Measurements from ENCODE around the gene IQSEC1.

The IQSEC1 gene

GRCh38 chr3:12868039-12869034 lies 204.9 kb downstream of the IQSEC1 start:
- peak; percentile 81 for DNase-seq (ENCODE audit: low spot score)
- TF ChIP-seq, protein P1, sequence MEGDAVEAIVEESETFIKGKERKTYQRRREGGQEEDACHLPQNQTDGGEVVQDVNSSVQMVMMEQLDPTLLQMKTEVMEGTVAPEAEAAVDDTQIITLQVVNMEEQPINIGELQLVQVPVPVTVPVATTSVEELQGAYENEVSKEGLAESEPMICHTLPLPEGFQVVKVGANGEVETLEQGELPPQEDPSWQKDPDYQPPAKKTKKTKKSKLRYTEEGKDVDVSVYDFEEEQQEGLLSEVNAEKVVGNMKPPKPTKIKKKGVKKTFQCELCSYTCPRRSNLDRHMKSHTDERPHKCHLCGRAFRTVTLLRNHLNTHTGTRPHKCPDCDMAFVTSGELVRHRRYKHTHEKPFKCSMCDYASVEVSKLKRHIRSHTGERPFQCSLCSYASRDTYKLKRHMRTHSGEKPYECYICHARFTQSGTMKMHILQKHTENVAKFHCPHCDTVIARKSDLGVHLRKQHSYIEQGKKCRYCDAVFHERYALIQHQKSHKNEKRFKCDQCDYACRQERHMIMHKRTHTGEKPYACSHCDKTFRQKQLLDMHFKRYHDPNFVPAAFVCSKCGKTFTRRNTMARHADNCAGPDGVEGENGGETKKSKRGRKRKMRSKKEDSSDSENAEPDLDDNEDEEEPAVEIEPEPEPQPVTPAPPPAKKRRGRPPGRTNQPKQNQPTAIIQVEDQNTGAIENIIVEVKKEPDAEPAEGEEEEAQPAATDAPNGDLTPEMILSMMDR (IDR thresholded peaks at IDR 0.05; ENCODE audit: borderline replicate concordance, control extremely low read depth, extremely low read depth, insufficient read depth, missing control alignments): peak; percentile 95

GRCh38 chr3:12866836-12867235 lies 206.4 kb downstream of the IQSEC1 start:
- TF ChIP-seq, protein P1 (IDR thresholded peaks at IDR 0.05; ENCODE audit: borderline replicate concordance, control extremely low read depth, extremely low read depth, insufficient read depth, missing control alignments): no peak
- no peak for DNase-seq (ENCODE audit: low spot score)
- in situ Hi-C loops (cut with MboI; ENCODE audit: low sequenced_read_pairs, unreplicated experiment): no loop called here

More at GRCh38 chr3:12868039-12869034, 204.9 kb downstream of the IQSEC1 start:
- in situ Hi-C loops (cut with MboI; ENCODE audit: low sequenced_read_pairs, unreplicated experiment): no loop called here

- in situ Hi-C loops (cut with MboI; ENCODE audit: low sequenced_read_pairs, unreplicated experiment): no loop called here
- no peak for DNase-seq (ENCODE audit: low spot score)
- TF ChIP-seq, protein P1 (IDR thresholded peaks at IDR 0.05; ENCODE audit: borderline replicate concordance, control extremely low read depth, extremely low read depth, insufficient read depth, missing control alignments): no peak
These were observed 208.0 kb downstream of the IQSEC1 start for GRCh38 chr3:12865271-12865670.

GRCh38 chr3:12862387-12862786 lies 210.8 kb downstream of the IQSEC1 start:
- in situ Hi-C loops (cut with MboI; ENCODE audit: low sequenced_read_pairs, unreplicated experiment): loop anchor here (5.0 kb wide), 1 partner anchor 35 kb away; no protein-coding TSS in a partner anchor
- TF ChIP-seq, protein P1 (IDR thresholded peaks at IDR 0.05; ENCODE audit: borderline replicate concordance, control extremely low read depth, extremely low read depth, insufficient read depth, missing control alignments): no peak
- no peak for DNase-seq (ENCODE audit: low spot score)

DNA sequence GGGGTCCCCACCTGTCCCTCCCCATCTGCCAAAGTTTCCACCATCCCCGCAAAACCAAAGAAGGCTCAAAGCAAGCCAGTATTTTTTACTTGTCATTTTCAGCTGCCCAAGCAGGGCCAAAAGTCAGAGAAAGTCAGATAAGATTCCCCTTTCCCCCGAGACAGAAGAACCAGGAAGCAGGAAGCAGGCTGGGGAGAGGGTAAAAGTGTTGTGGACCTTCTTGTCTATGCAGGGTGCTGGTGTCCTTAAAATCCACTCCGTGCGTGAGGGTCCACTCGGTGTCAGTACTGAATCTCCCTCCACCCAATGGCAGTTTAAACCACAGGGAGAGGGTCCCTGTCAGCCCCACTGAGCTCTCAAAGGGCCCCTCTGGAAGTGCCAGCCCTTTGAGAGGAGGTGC lies 211.6 kb downstream of the IQSEC1 start:
- in situ Hi-C loops (cut with MboI; ENCODE audit: low sequenced_read_pairs, unreplicated experiment): loop anchor here (5.0 kb wide), 1 partner anchor 36 kb away; no protein-coding TSS in a partner anchor
- DNase-seq (ENCODE audit: low spot score): no peak
- TF ChIP-seq, protein P1 (IDR thresholded peaks at IDR 0.05; ENCODE audit: borderline replicate concordance, control extremely low read depth, extremely low read depth, insufficient read depth, missing control alignments): no peak

DNA sequence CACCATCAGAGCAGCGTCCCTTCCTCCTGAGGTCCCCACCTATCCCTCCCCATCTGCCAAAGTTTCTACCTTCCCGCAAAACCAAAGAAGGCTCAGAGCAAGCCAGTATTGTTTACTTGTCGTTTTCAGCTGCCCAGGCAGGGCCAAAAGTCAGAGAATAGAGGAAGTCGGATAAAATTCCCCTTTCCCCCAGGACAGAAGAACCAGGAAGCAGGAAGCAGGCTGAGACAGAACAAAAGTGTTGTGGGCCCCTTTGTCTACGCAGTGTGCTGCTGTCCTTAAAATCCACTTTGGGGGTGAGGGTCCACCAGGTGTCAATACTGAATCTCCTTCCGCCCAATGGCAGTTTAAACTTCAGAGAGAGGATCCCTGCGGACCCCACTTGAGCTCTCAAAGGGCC lies 213.4 kb downstream of the IQSEC1 start:
- DNase-seq (ENCODE audit: low spot score): no peak
- in situ Hi-C loops (cut with MboI; ENCODE audit: low sequenced_read_pairs, unreplicated experiment): loop anchor here (5.0 kb wide), 1 partner anchor 37 kb away; no protein-coding TSS in a partner anchor
- TF ChIP-seq, protein P1 (IDR thresholded peaks at IDR 0.05; ENCODE audit: borderline replicate concordance, control extremely low read depth, extremely low read depth, insufficient read depth, missing control alignments): no peak

Data from GM13976 (cell line).